Measurements from ENCODE around the gene ZNF189.

ZNF189 gene

DNA sequence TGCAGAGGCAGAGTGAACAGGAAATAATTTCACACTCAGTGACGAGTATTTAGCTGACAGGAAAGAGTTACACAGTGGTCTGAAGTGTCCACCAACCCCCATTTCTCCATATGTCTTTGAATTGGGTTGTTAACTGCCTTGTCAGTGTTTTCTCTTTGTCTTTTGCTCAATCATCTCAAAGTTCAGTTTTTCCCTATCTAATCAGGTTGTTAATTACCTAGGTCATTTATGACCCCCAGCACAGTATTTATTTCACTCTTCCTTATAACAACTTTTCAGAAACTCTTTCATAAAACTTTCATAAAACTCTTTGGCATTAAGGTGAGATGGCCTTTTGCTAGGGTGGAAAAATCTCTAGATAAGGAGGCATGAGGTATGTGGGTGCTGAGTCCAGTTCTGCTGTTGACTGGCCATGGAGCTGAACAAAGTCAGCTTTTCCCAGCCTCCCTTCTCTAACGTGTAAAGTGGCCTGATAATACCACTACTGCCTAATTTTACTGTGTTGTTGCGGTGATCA, 42.1 kb downstream of the ZNF189 start:
- no peaks in the 10 kb centered on the region for H3K79me2 ChIP-seq (ENCODE audit: insufficient read depth, low read depth)
- no peak overlapping the region for H2AFZ ChIP-seq (ENCODE audit: low read depth)
- peaks cover 11% of the 10 kb centered on the region for H3K4me1 ChIP-seq (ENCODE audit: low read depth, poor library complexity, severe bottlenecking)
- H3K4me2 ChIP-seq, result no peak overlapping the region
- no peaks in the 10 kb centered on the region for H3K36me3 ChIP-seq (ENCODE audit: insufficient read depth)
- no peak overlapping the region for H3K27ac ChIP-seq
- H4K20me1 ChIP-seq (ENCODE audit: insufficient read depth), result no peaks in the 10 kb centered on the region
- TF ChIP-seq, protein P1, sequence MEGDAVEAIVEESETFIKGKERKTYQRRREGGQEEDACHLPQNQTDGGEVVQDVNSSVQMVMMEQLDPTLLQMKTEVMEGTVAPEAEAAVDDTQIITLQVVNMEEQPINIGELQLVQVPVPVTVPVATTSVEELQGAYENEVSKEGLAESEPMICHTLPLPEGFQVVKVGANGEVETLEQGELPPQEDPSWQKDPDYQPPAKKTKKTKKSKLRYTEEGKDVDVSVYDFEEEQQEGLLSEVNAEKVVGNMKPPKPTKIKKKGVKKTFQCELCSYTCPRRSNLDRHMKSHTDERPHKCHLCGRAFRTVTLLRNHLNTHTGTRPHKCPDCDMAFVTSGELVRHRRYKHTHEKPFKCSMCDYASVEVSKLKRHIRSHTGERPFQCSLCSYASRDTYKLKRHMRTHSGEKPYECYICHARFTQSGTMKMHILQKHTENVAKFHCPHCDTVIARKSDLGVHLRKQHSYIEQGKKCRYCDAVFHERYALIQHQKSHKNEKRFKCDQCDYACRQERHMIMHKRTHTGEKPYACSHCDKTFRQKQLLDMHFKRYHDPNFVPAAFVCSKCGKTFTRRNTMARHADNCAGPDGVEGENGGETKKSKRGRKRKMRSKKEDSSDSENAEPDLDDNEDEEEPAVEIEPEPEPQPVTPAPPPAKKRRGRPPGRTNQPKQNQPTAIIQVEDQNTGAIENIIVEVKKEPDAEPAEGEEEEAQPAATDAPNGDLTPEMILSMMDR (conservative IDR thresholded peaks at IDR 0.05; ENCODE audit: low read depth, low read length), result no peak
- H3K9ac ChIP-seq, result no peak overlapping the region
- H3K27me3 ChIP-seq (ENCODE audit: insufficient read depth, low read depth), result no peaks in the 10 kb centered on the region
- H3K4me3 ChIP-seq (IDR thresholded peaks at IDR 0.05; ENCODE audit: insufficient read depth, low read depth, low read length), result no peak overlapping the region

DNA sequence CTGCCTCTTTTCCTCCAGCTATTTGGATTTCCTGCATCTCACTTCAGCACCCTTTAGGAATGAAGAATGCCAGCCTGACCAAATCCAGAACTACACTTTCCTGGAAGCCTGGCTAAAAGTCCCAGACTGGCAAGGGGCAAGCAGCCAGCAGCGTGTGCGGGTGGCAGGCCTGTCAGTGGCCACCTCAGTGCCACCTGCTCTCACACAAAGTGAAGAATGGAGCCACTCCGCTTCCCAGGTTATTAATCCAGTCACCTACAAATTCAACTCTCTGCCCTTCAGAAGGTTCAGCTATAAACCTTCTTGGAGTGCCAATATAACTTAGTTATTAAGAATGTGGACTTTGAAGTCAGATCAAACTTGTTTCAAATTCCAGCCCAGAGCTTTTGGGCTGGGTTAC, 43.7 kb downstream of the ZNF189 start:
- Histone ChIP-seq H3K36me3 (ENCODE audit: insufficient read depth) (no peaks in the 10 kb centered on the region), H4K20me1 (ENCODE audit: insufficient read depth) (no peaks in the 10 kb centered on the region)

DNA sequence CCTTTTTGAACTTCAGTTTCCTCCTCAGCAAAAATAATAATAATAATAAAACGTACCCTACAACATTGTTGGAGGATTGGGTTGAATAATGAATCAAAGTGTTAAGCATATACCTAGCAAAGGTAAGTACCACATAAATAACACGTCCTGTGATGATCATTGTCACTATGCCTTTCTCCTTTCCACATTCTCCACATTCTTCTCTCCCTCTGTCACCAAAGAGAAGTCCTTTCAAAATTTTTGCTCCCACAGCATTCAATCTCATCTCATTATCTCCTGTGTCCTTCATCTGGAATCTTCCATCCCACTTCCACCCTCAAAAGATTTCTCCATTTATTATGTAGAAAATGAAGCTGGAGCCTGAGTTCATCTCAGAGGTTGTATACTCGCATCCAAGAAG, 44.1 kb downstream of the ZNF189 start:
- Histone ChIP-seq H3K4me1 (ENCODE audit: low read depth, poor library complexity, severe bottlenecking) (peaks cover 9% of the 10 kb centered on the region), H3K9ac (no peak overlapping the region), H3K36me3 (ENCODE audit: insufficient read depth) (no peaks in the 10 kb centered on the region), H3K27me3 (ENCODE audit: insufficient read depth, low read depth) (no peaks in the 10 kb centered on the region), H4K20me1 (ENCODE audit: insufficient read depth) (no peaks in the 10 kb centered on the region), H3K4me2 (no peak overlapping the region), H2AFZ (ENCODE audit: low read depth) (no peak overlapping the region), H3K27ac (no peak overlapping the region), H3K4me3 (IDR thresholded peaks at IDR 0.05; ENCODE audit: insufficient read depth, low read depth, low read length) (no peak overlapping the region), H3K79me2 (ENCODE audit: insufficient read depth, low read depth) (no peaks in the 10 kb centered on the region)
- TF ChIP-seq, protein P1 (conservative IDR thresholded peaks at IDR 0.05; ENCODE audit: low read depth, low read length), result no peak

More for the DNA sequence above, 43.7 kb downstream of the ZNF189 start:
- Histone ChIP-seq H2AFZ (ENCODE audit: low read depth) (no peak overlapping the region), H3K9ac (no peak overlapping the region), H3K27me3 (ENCODE audit: insufficient read depth, low read depth) (no peaks in the 10 kb centered on the region), H3K79me2 (ENCODE audit: insufficient read depth, low read depth) (no peaks in the 10 kb centered on the region), H3K27ac (no peak overlapping the region), H3K4me3 (IDR thresholded peaks at IDR 0.05; ENCODE audit: insufficient read depth, low read depth, low read length) (no peak overlapping the region), H3K4me1 (ENCODE audit: low read depth, poor library complexity, severe bottlenecking) (peaks cover 11% of the 10 kb centered on the region), H3K4me2 (no peak overlapping the region)
- TF ChIP-seq, protein P1 (conservative IDR thresholded peaks at IDR 0.05; ENCODE audit: low read depth, low read length), result no peak

DNA sequence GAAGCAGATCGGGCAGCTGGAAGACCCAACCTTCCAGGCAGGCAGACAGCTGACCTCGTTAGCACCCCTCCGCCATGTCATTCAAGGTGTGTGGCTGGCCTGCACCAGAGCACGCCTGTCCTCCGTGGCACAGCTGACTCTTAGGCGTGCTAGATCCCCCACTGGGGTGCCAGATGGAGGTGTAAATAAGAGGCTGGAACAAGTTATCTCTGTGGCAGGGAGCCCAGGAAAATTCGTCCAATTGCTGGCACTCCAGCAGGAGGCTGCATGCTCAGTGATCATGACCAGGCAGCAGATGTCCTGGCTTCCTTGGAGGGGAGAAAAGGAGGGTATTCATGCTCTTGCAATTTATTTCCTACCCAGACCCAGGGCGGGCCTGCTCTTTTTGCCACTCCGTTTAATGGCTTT, 44.7 kb downstream of the ZNF189 start:
- no peak overlapping the region for H3K4me3 ChIP-seq (IDR thresholded peaks at IDR 0.05; ENCODE audit: insufficient read depth, low read depth, low read length)
- TF ChIP-seq, protein P1 (conservative IDR thresholded peaks at IDR 0.05; ENCODE audit: low read depth, low read length), result no peak
- no peaks in the 10 kb centered on the region for H3K27me3 ChIP-seq (ENCODE audit: insufficient read depth, low read depth)
- H2AFZ ChIP-seq (ENCODE audit: low read depth), result no peak overlapping the region
- peaks cover 8% of the 10 kb centered on the region for H3K4me1 ChIP-seq (ENCODE audit: low read depth, poor library complexity, severe bottlenecking)
- no peaks in the 10 kb centered on the region for H3K79me2 ChIP-seq (ENCODE audit: insufficient read depth, low read depth)
- H3K9ac ChIP-seq, result no peak overlapping the region
- no peak overlapping the region for H3K4me2 ChIP-seq
- H4K20me1 ChIP-seq (ENCODE audit: insufficient read depth), result no peaks in the 10 kb centered on the region
- no peak overlapping the region for H3K27ac ChIP-seq
- no peaks in the 10 kb centered on the region for H3K36me3 ChIP-seq (ENCODE audit: insufficient read depth)
